ENCODE data around the gene RFX4. TPM values are rescaled to one million over a fixed set of nuclear protein-coding genes. Genes with fewer than 3 reads are reported as not detected.

The RFX4 gene
- total RNA-seq (2012; rRNA removed): not detected in 2 replicates

- Histone ChIP-seq H3K4me3 (ENCODE audit: low read length) (peak within 1 kb of the TSS; percentile 59), H3K36me3 (ENCODE audit: insufficient read depth, low read length) (no peaks in the 10 kb centered on the region), H3K9me3 (replicated peaks; ENCODE audit: low read length) (no peaks in the 10 kb centered on the region), H3K9ac (ENCODE audit: low read depth, low read length) (no peak within 1 kb of the TSS), H3K27me3 (ENCODE audit: control insufficient read depth, insufficient read depth, low read length) (peaks cover 86% of the 10 kb centered on the region), H3K4me2 (ENCODE audit: low read length) (peak within 1 kb of the TSS; percentile 60), H3K4me1 (ENCODE audit: control insufficient read depth, insufficient read depth, low read length) (peaks cover 5% of the 10 kb centered on the region)
These were observed at the start of gene RFX4 for GRCh38 chr12:106582641-106583230. TSS of gene RFX4 (plus strand) at chr12:106583004. CDS start at chr12:106583321, 317 bp downstream.

- Histone ChIP-seq H3K9me3 (replicated peaks; ENCODE audit: low read length) (no peaks in the 10 kb centered on the region), H3K36me3 (ENCODE audit: insufficient read depth, low read length) (no peaks in the 10 kb centered on the region), H3K9ac (ENCODE audit: low read depth, low read length) (no peak overlapping the region), H3K27me3 (ENCODE audit: control insufficient read depth, insufficient read depth, low read length) (no peaks in the 10 kb centered on the region), H3K4me3 (ENCODE audit: low read length) (no peak overlapping the region), H3K4me1 (ENCODE audit: control insufficient read depth, insufficient read depth, low read length) (no peaks in the 10 kb centered on the region), H3K4me2 (ENCODE audit: low read length) (no peak overlapping the region)
These were observed 41.6 kb upstream of the RFX4 start for GRCh38 chr12:106541201-106541600.

GRCh38 chr12:106551410-106551809 lies 31.4 kb upstream of the RFX4 start:
- Histone ChIP-seq H3K4me1 (ENCODE audit: control insufficient read depth, insufficient read depth, low read length) (no peaks in the 10 kb centered on the region), H3K4me3 (ENCODE audit: low read length) (no peak overlapping the region), H3K9me3 (replicated peaks; ENCODE audit: low read length) (no peaks in the 10 kb centered on the region), H3K4me2 (ENCODE audit: low read length) (no peak overlapping the region), H3K9ac (ENCODE audit: low read depth, low read length) (no peak overlapping the region), H3K27me3 (ENCODE audit: control insufficient read depth, insufficient read depth, low read length) (no peaks in the 10 kb centered on the region), H3K36me3 (ENCODE audit: insufficient read depth, low read length) (no peaks in the 10 kb centered on the region)

GRCh38 chr12:106552228-106552627 lies 30.6 kb upstream of the RFX4 start:
- no peak overlapping the region for H3K9ac ChIP-seq (ENCODE audit: low read depth, low read length)
- H3K27me3 ChIP-seq (ENCODE audit: control insufficient read depth, insufficient read depth, low read length): no peaks in the 10 kb centered on the region
- no peak overlapping the region for H3K4me3 ChIP-seq (ENCODE audit: low read length)
- no peaks in the 10 kb centered on the region for H3K4me1 ChIP-seq (ENCODE audit: control insufficient read depth, insufficient read depth, low read length)
- H3K4me2 ChIP-seq (ENCODE audit: low read length): no peak overlapping the region
- no peaks in the 10 kb centered on the region for H3K9me3 ChIP-seq (replicated peaks; ENCODE audit: low read length)
- no peaks in the 10 kb centered on the region for H3K36me3 ChIP-seq (ENCODE audit: insufficient read depth, low read length)

GRCh38 chr12:106564678-106565329 lies 18.0 kb upstream of the RFX4 start:
- Histone ChIP-seq H3K36me3 (ENCODE audit: insufficient read depth, low read length) (no peaks in the 10 kb centered on the region), H3K9me3 (replicated peaks; ENCODE audit: low read length) (no peaks in the 10 kb centered on the region), H3K4me3 (ENCODE audit: low read length) (no peak overlapping the region), H3K4me1 (ENCODE audit: control insufficient read depth, insufficient read depth, low read length) (no peaks in the 10 kb centered on the region), H3K27me3 (ENCODE audit: control insufficient read depth, insufficient read depth, low read length) (peaks cover 4% of the 10 kb centered on the region), H3K9ac (ENCODE audit: low read depth, low read length) (no peak overlapping the region), H3K4me2 (ENCODE audit: low read length) (no peak overlapping the region)

- no peak overlapping the region for H3K4me3 ChIP-seq (ENCODE audit: low read length)
- no peak overlapping the region for H3K4me2 ChIP-seq (ENCODE audit: low read length)
- H3K36me3 ChIP-seq (ENCODE audit: insufficient read depth, low read length): no peaks in the 10 kb centered on the region
- H3K27me3 ChIP-seq (ENCODE audit: control insufficient read depth, insufficient read depth, low read length): peaks cover 9% of the 10 kb centered on the region
- H3K9me3 ChIP-seq (replicated peaks; ENCODE audit: low read length): no peaks in the 10 kb centered on the region
- no peaks in the 10 kb centered on the region for H3K4me1 ChIP-seq (ENCODE audit: control insufficient read depth, insufficient read depth, low read length)
- no peak overlapping the region for H3K9ac ChIP-seq (ENCODE audit: low read depth, low read length)
These were observed 16.0 kb upstream of the RFX4 start for GRCh38 chr12:106566771-106567170.

- no peaks in the 10 kb centered on the region for H3K9me3 ChIP-seq (replicated peaks; ENCODE audit: low read length)
- H3K4me3 ChIP-seq (ENCODE audit: low read length): no peak overlapping the region
- H3K9ac ChIP-seq (ENCODE audit: low read depth, low read length): no peak overlapping the region
- no peak overlapping the region for H3K4me2 ChIP-seq (ENCODE audit: low read length)
- H3K36me3 ChIP-seq (ENCODE audit: insufficient read depth, low read length): no peaks in the 10 kb centered on the region
- H3K27me3 ChIP-seq (ENCODE audit: control insufficient read depth, insufficient read depth, low read length): peaks cover 21% of the 10 kb centered on the region
- no peaks in the 10 kb centered on the region for H3K4me1 ChIP-seq (ENCODE audit: control insufficient read depth, insufficient read depth, low read length)
These were observed 9.6 kb upstream of the RFX4 start for GRCh38 chr12:106573239-106573638.

GRCh38 chr12:106576848-106577247 lies 6.0 kb upstream of the RFX4 start:
- Histone ChIP-seq H3K4me2 (ENCODE audit: low read length) (no peak overlapping the region), H3K36me3 (ENCODE audit: insufficient read depth, low read length) (no peaks in the 10 kb centered on the region), H3K9ac (ENCODE audit: low read depth, low read length) (no peak overlapping the region), H3K4me1 (ENCODE audit: control insufficient read depth, insufficient read depth, low read length) (no peaks in the 10 kb centered on the region), H3K4me3 (ENCODE audit: low read length) (no peak overlapping the region), H3K9me3 (replicated peaks; ENCODE audit: low read length) (no peaks in the 10 kb centered on the region), H3K27me3 (ENCODE audit: control insufficient read depth, insufficient read depth, low read length) (peaks cover 40% of the 10 kb centered on the region)

- no peak overlapping the region for H3K9ac ChIP-seq (ENCODE audit: low read depth, low read length)
- no peak overlapping the region for H3K4me3 ChIP-seq (ENCODE audit: low read length)
- no peaks in the 10 kb centered on the region for H3K4me1 ChIP-seq (ENCODE audit: control insufficient read depth, insufficient read depth, low read length)
- H3K9me3 ChIP-seq (replicated peaks; ENCODE audit: low read length): no peaks in the 10 kb centered on the region
- no peak overlapping the region for H3K4me2 ChIP-seq (ENCODE audit: low read length)
- H3K27me3 ChIP-seq (ENCODE audit: control insufficient read depth, insufficient read depth, low read length): peaks cover 73% of the 10 kb centered on the region
- no peaks in the 10 kb centered on the region for H3K36me3 ChIP-seq (ENCODE audit: insufficient read depth, low read length)
These were observed 1.9 kb upstream of the RFX4 start for GRCh38 chr12:106580671-106581508.

- Histone ChIP-seq H3K9me3 (replicated peaks; ENCODE audit: low read length) (no peaks in the 10 kb centered on the region), H3K36me3 (ENCODE audit: insufficient read depth, low read length) (no peaks in the 10 kb centered on the region), H3K27me3 (ENCODE audit: control insufficient read depth, insufficient read depth, low read length) (peaks cover 81% of the 10 kb centered on the region), H3K9ac (ENCODE audit: low read depth, low read length) (no peak overlapping the region), H3K4me2 (ENCODE audit: low read length) (no peak overlapping the region), H3K4me1 (ENCODE audit: control insufficient read depth, insufficient read depth, low read length) (peaks cover 5% of the 10 kb centered on the region), H3K4me3 (ENCODE audit: low read length) (no peak overlapping the region)
These were observed 1.1 kb upstream of the RFX4 start for GRCh38 chr12:106581543-106582248.

- Histone ChIP-seq H3K9me3 (replicated peaks; ENCODE audit: low read length) (no peaks in the 10 kb centered on the region), H3K4me1 (ENCODE audit: control insufficient read depth, insufficient read depth, low read length) (peaks cover 5% of the 10 kb centered on the region), H3K27me3 (ENCODE audit: control insufficient read depth, insufficient read depth, low read length) (peaks cover 86% of the 10 kb centered on the region), H3K36me3 (ENCODE audit: insufficient read depth, low read length) (no peaks in the 10 kb centered on the region), H3K4me2 (ENCODE audit: low read length) (no peak overlapping the region), H3K4me3 (ENCODE audit: low read length) (no peak overlapping the region), H3K9ac (ENCODE audit: low read depth, low read length) (no peak overlapping the region)
These were observed 584 bp upstream of the RFX4 start for GRCh38 chr12:106582249-106582591.

Data from skeletal muscle satellite cell (primary cell).